ENCODE results near the gene MMAB. TPM values are rescaled to one million over a fixed set of nuclear protein-coding genes. Genes with fewer than 3 reads are reported as not detected.

The MMAB gene
- total RNA-seq, 4 donors from 2014 or later = 27.3 to 80.4 (median 30.9) TPM

GRCh38 chr12:109561711-109562030 is 11.6 kb downstream of the MMAB start:
- Histone ChIP-seq H3K27me3 (no peaks in the 10 kb centered on the region), H3K4me3 (no peak overlapping the region), H3K9me3 (no peaks in the 10 kb centered on the region), H3K27ac (no peak overlapping the region), H3K36me3 (peaks cover 0 to 100% (median 0%) of the 10 kb centered on the region in 3 donors), H3K4me1 (peaks cover 0 to 9% (median 0%) of the 10 kb centered on the region in 4 donors)
- DNase-seq (ENCODE audit: low spot score in 2 of 2) = no peak
- WGBS, 2 donors = 91 to 94% methylated on average over 10 of the region's 10 CpGs
- no peak for TF ChIP-seq POLR2A (IDR thresholded peaks at IDR 0.05)
- no peak for TF ChIP-seq EP300 (IDR thresholded peaks at IDR 0.05)
- TF ChIP-seq CTCF (IDR thresholded peaks at IDR 0.05) = no peak

- Histone ChIP-seq H3K27ac (no peak overlapping the region), H3K9me3 (no peaks in the 10 kb centered on the region), H3K27me3 (no peaks in the 10 kb centered on the region), H3K4me1 (peaks cover 0 to 9% (median 0%) of the 10 kb centered on the region in 4 donors), H3K4me3 (no peak overlapping the region), H3K36me3 (peaks cover 0 to 100% (median 0%) of the 10 kb centered on the region in 3 donors)
- no peak for DNase-seq (ENCODE audit: low spot score in 2 of 2)
- WGBS, 2 donors = 73 to 81% methylated on average over 20 to 26 of the region's 30 CpGs
- TF ChIP-seq POLR2A (IDR thresholded peaks at IDR 0.05) = no peak
- no peak for TF ChIP-seq EP300 (IDR thresholded peaks at IDR 0.05)
- TF ChIP-seq CTCF (IDR thresholded peaks at IDR 0.05) = no peak
Observed at GRCh38 chr12:109560867-109561710, 12.2 kb downstream of the MMAB start.

- peaks cover 0 to 9% (median 0%) of the 10 kb centered on the region in 4 donors for H3K4me1 ChIP-seq
- no peaks in the 10 kb centered on the region for H3K9me3 ChIP-seq
- 96% methylated on average over 9 to 10 of the region's 10 CpGs for WGBS, 2 donors
- H3K36me3 ChIP-seq = peaks cover 0 to 92% (median 0%) of the 10 kb centered on the region in 3 donors
- H3K4me3 ChIP-seq = no peak overlapping the region
- no peak for DNase-seq (ENCODE audit: low spot score in 2 of 2)
- H3K27ac ChIP-seq = no peak overlapping the region
- TF ChIP-seq CTCF (IDR thresholded peaks at IDR 0.05) (no peak), EP300 (IDR thresholded peaks at IDR 0.05) (no peak), POLR2A (IDR thresholded peaks at IDR 0.05) (no peak)
- H3K27me3 ChIP-seq = no peaks in the 10 kb centered on the region
Observed at GRCh38 chr12:109559601-109560000, 13.7 kb downstream of the MMAB start.

GRCh38 chr12:109559200-109559505 is 14.2 kb downstream of the MMAB start:
- 94 to 95% methylated on average over 6 of the region's 6 CpGs for WGBS, 2 donors
- peaks cover 0 to 87% (median 0%) of the 10 kb centered on the region in 3 donors for H3K36me3 ChIP-seq

More at GRCh38 chr12:109559200-109559505, 14.2 kb downstream of the MMAB start:
- DNase-seq (ENCODE audit: low spot score in 2 of 2) = no peak
- no peak overlapping the region for H3K4me3 ChIP-seq
- TF ChIP-seq CTCF (IDR thresholded peaks at IDR 0.05) (no peak), EP300 (IDR thresholded peaks at IDR 0.05) (no peak), POLR2A (IDR thresholded peaks at IDR 0.05) (no peak)
- H3K4me1 ChIP-seq = peaks cover 0 to 9% (median 0%) of the 10 kb centered on the region in 4 donors
- H3K27me3 ChIP-seq = no peaks in the 10 kb centered on the region
- no peak overlapping the region for H3K27ac ChIP-seq
- H3K9me3 ChIP-seq = no peaks in the 10 kb centered on the region

Measured in tibial nerve (tissue), 4 donors.